ENCODE data around the gene DGKI. TPM values are rescaled to one million over a fixed set of nuclear protein-coding genes. Genes with fewer than 3 reads are reported as not detected.

DGKI gene
- total and polyA plus RNA-seq, 2 experiments from 2014 or later: 0.16 to 1.0 TPM

DNA sequence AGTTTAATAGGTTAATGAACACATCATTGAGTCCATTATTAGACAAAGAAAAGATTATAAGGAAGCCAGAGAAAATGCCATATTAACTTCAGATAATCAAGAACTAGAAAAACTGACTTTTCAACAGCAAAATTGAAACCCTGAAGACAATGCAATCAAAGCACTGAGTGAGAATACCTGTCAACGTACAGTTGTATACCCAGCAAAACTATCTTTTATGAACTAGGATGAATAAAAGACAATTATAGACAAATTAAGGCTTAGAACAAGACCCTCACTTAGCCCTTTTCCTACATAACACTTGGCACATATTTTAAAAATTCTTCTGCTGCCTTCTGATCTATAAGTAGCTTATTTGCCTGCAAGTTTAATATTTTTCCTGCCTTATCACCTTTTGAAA lies 19.0 kb upstream of the DGKI start:
- Histone ChIP-seq H4K20me1 (replicated peaks; ENCODE audit: insufficient read depth) (no peaks in the 10 kb centered on the region), H3K79me2 (replicated peaks; ENCODE audit: insufficient read depth) (no peaks in the 10 kb centered on the region), H3F3A (replicated peaks; ENCODE audit: low read depth) (no peaks in the 10 kb centered on the region), H3K27me3 (ENCODE audit: insufficient read depth) (no peaks in the 10 kb centered on the region), H3K27ac (ENCODE audit: low read depth) (no peak overlapping the region), H3K9me2 (ENCODE audit: insufficient read depth) (no peaks in the 10 kb centered on the region; the same call in 1 of the 2 replicates), H3K4me3 (no peak overlapping the region), H3K4me2 (no peak overlapping the region), H2AFZ (no peak overlapping the region), H3K4me1 (ENCODE audit: insufficient read depth) (no peaks in the 10 kb centered on the region), H3K36me3 (ENCODE audit: insufficient read depth) (no peaks in the 10 kb centered on the region)
- Mint-ChIP-seq H3K4me1 (peaks cover 4% of the 10 kb centered on the region; the same call in 2 of the 3 replicates), H3K9me3 (no peaks in the 10 kb centered on the region; the same call in 2 of the 3 replicates), H3K36me3 (ENCODE audit: low read depth) (peaks cover 30% of the 10 kb centered on the region; the same call in 2 of the 3 replicates), H3K27me3 (ENCODE audit: insufficient read depth, low read depth, poor library complexity) (peaks cover 3% of the 10 kb centered on the region), H3K27ac (no peak overlapping the region), H3K4me3 (no peak overlapping the region)
- DNase-seq (ENCODE audit: low spot score): no peak
- no peak for ATAC-seq
- TF ChIP-seq ZNF114 (CRISPR knock-in tag; IDR thresholded peaks at IDR 0.05) (no peak), ZNF331 (CRISPR knock-in tag; IDR thresholded peaks at IDR 0.05; ENCODE audit: low read depth) (no peak), CREB1 (CRISPR knock-in tag; IDR thresholded peaks at IDR 0.05; ENCODE audit: low read depth) (no peak), EZH2 (IDR thresholded peaks at IDR 0.05; ENCODE audit: low read depth, unreplicated experiment) (no peak), NANOG (IDR thresholded peaks at IDR 0.05; ENCODE audit: borderline replicate concordance) (no peak), POLR2AphosphoS5 (IDR thresholded peaks at IDR 0.05; ENCODE audit: low read depth) (no peak), EZH2phosphoT487 (IDR thresholded peaks at IDR 0.05; ENCODE audit: unreplicated experiment) (no peak), ETS1 (IDR thresholded peaks at IDR 0.05) (no peak), CTCF (conservative IDR thresholded peaks at IDR 0.05; ENCODE audit: low read depth in 2 of 2) (no peak), STAT1 (IDR thresholded peaks at IDR 0.05; ENCODE audit: unreplicated experiment) (no peak), JUNB (IDR thresholded peaks at IDR 0.05; ENCODE audit: unreplicated experiment) (no peak)
- TF ChIP-seq, protein P1, sequence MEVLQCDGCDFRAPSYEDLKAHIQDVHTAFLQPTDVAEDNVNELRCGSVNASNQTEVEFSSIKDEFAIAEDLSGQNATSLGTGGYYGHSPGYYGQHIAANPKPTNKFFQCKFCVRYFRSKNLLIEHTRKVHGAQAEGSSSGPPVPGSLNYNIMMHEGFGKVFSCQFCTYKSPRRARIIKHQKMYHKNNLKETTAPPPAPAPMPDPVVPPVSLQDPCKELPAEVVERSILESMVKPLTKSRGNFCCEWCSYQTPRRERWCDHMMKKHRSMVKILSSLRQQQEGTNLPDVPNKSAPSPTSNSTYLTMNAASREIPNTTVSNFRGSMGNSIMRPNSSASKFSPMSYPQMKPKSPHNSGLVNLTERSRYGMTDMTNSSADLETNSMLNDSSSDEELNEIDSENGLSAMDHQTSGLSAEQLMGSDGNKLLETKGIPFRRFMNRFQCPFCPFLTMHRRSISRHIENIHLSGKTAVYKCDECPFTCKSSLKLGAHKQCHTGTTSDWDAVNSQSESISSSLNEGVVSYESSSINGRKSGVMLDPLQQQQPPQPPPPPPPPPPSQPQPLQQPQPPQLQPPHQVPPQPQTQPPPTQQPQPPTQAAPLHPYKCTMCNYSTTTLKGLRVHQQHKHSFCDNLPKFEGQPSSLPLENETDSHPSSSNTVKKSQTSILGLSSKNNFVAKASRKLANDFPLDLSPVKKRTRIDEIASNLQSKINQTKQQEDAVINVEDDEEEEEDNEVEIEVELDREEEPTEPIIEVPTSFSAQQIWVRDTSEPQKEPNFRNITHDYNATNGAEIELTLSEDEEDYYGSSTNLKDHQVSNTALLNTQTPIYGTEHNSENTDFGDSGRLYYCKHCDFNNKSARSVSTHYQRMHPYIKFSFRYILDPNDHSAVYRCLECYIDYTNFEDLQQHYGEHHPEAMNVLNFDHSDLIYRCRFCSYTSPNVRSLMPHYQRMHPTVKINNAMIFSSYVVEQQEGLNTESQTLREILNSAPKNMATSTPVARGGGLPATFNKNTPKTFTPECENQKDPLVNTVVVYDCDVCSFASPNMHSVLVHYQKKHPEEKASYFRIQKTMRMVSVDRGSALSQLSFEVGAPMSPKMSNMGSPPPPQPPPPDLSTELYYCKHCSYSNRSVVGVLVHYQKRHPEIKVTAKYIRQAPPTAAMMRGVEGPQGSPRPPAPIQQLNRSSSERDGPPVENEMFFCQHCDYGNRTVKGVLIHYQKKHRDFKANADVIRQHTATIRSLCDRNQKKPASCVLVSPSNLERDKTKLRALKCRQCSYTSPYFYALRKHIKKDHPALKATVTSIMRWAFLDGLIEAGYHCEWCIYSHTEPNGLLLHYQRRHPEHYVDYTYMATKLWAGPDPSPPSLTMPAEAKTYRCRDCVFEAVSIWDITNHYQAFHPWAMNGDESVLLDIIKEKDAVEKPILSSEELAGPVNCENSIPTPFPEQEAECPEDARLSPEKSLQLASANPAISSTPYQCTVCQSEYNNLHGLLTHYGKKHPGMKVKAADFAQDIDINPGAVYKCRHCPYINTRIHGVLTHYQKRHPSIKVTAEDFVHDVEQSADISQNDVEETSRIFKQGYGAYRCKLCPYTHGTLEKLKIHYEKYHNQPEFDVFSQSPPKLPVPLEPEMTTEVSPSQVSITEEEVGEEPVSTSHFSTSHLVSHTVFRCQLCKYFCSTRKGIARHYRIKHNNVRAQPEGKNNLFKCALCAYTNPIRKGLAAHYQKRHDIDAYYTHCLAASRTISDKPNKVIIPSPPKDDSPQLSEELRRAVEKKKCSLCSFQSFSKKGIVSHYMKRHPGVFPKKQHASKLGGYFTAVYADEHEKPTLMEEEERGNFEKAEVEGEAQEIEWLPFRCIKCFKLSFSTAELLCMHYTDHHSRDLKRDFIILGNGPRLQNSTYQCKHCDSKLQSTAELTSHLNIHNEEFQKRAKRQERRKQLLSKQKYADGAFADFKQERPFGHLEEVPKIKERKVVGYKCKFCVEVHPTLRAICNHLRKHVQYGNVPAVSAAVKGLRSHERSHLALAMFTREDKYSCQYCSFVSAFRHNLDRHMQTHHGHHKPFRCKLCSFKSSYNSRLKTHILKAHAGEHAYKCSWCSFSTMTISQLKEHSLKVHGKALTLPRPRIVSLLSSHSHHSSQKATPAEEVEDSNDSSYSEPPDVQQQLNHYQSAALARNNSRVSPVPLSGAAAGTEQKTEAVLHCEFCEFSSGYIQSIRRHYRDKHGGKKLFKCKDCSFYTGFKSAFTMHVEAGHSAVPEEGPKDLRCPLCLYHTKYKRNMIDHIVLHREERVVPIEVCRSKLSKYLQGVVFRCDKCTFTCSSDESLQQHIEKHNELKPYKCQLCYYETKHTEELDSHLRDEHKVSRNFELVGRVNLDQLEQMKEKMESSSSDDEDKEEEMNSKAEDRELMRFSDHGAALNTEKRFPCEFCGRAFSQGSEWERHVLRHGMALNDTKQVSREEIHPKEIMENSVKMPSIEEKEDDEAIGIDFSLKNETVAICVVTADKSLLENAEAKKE (CRISPR knock-in tag; IDR thresholded peaks at IDR 0.05): no peak
- TF ChIP-seq, protein P2, sequence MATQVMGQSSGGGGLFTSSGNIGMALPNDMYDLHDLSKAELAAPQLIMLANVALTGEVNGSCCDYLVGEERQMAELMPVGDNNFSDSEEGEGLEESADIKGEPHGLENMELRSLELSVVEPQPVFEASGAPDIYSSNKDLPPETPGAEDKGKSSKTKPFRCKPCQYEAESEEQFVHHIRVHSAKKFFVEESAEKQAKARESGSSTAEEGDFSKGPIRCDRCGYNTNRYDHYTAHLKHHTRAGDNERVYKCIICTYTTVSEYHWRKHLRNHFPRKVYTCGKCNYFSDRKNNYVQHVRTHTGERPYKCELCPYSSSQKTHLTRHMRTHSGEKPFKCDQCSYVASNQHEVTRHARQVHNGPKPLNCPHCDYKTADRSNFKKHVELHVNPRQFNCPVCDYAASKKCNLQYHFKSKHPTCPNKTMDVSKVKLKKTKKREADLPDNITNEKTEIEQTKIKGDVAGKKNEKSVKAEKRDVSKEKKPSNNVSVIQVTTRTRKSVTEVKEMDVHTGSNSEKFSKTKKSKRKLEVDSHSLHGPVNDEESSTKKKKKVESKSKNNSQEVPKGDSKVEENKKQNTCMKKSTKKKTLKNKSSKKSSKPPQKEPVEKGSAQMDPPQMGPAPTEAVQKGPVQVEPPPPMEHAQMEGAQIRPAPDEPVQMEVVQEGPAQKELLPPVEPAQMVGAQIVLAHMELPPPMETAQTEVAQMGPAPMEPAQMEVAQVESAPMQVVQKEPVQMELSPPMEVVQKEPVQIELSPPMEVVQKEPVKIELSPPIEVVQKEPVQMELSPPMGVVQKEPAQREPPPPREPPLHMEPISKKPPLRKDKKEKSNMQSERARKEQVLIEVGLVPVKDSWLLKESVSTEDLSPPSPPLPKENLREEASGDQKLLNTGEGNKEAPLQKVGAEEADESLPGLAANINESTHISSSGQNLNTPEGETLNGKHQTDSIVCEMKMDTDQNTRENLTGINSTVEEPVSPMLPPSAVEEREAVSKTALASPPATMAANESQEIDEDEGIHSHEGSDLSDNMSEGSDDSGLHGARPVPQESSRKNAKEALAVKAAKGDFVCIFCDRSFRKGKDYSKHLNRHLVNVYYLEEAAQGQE (IDR thresholded peaks at IDR 0.05; ENCODE audit: unreplicated experiment): no peak

Data from GM23338 (cell line).